Right atrium auricular region (tissue), 2 donors: ENCODE measurements around the gene LOXL4. TPM values are rescaled to one million over a fixed set of nuclear protein-coding genes. Genes with fewer than 3 reads are reported as not detected.

ENCODE experiments used
- DNase-seq: peaks from one replicate; pipeline ENCODE4 v3.0.0-alpha.2; 2019; ENCODE audit warnings: low spot score
- H3K27ac ChIP-seq, 2 donors: fragments of 200-600 bp; sonication (generic); 1 replicate in 1 of 2; 2 replicates in 1 of 2; pipeline ENCODE4 v1.5.1; 2016 to 2019
- H3K27me3 ChIP-seq, 2 donors: fragments of 200-600 bp; sonication (generic); one replicate each; pipeline versions ENCODE4 v1.5.1 to v1.6.0; 2017 to 2019
- H3K36me3 ChIP-seq: fragments of 200-600 bp; sonication (generic); one replicate; pipeline ENCODE4 v1.5.1; 2016
- H3K4me1 ChIP-seq, 2 donors: fragments of 200-600 bp; sonication (generic); one replicate each; pipeline versions ENCODE4 v1.5.1 to v1.6.0; 2017 to 2019
- H3K4me3 ChIP-seq, 2 donors: fragments of 200-600 bp; sonication (generic); 1 replicate in 1 of 2; 2 replicates in 1 of 2; pipeline ENCODE4 v1.5.1; 2017 to 2019; ENCODE audit warnings: mild to moderate bottlenecking in 1 of 2, moderate library complexity in 1 of 2
- H3K9me3 ChIP-seq, 2 donors: fragments of 200-600 bp; sonication (generic); one replicate each; pipeline ENCODE4 v1.5.1; 2019
- CTCF ChIP-seq, 2 donors: fragments of 200-600 bp; sonication (generic); IDR thresholded peaks; one replicate each; pipeline ENCODE4 v1.5.1; 2019; ENCODE audit warnings: antibody characterized with exemption in 2 of 2
- total RNA-seq, 2 donors: library from RNA; depleted of rRNA; stranded (reverse); fragments of >200 nt; gene quantifications; one replicate each; pipeline ENCODE4 v1.1.0, GENCODE V29; 2016

LOXL4 gene
- total RNA-seq, 2 donors from 2014 or later = 1.5 to 1.6 TPM

GRCh38 chr10:98312822-98313221 lies 44.8 kb upstream of the LOXL4 start:
- no peaks in the 10 kb centered on the region for H3K27me3 ChIP-seq
- no peak for TF ChIP-seq CTCF (IDR thresholded peaks at IDR 0.05)
- H3K9me3 ChIP-seq = no peaks in the 10 kb centered on the region
- H3K4me3 ChIP-seq = no peak overlapping the region
- no peak for DNase-seq
- H3K27ac ChIP-seq = no peak overlapping the region
- no peaks in the 10 kb centered on the region for H3K36me3 ChIP-seq
- peaks cover 0 to 33% of the 10 kb centered on the region in 2 donors for H3K4me1 ChIP-seq

GRCh38 chr10:98312349-98312748 lies 44.4 kb upstream of the LOXL4 start:
- H3K4me1 ChIP-seq = peaks cover 0 to 33% of the 10 kb centered on the region in 2 donors

GRCh38 chr10:98310701-98311100 lies 42.7 kb upstream of the LOXL4 start:
- Histone ChIP-seq H3K4me3 (no peak overlapping the region), H3K9me3 (no peaks in the 10 kb centered on the region), H3K36me3 (no peaks in the 10 kb centered on the region), H3K27ac (no peak overlapping the region), H3K4me1 (peaks cover 0 to 17% of the 10 kb centered on the region in 2 donors), H3K27me3 (no peaks in the 10 kb centered on the region)
- no peak for DNase-seq
- TF ChIP-seq CTCF (IDR thresholded peaks at IDR 0.05) = no peak

More at GRCh38 chr10:98312349-98312748, 44.4 kb upstream of the LOXL4 start:
- no peaks in the 10 kb centered on the region for H3K27me3 ChIP-seq
- no peak overlapping the region for H3K27ac ChIP-seq
- no peak for DNase-seq
- H3K9me3 ChIP-seq = no peaks in the 10 kb centered on the region
- no peaks in the 10 kb centered on the region for H3K36me3 ChIP-seq
- H3K4me3 ChIP-seq = no peak overlapping the region
- no peak for TF ChIP-seq CTCF (IDR thresholded peaks at IDR 0.05)

GRCh38 chr10:98309366-98310355 lies 41.7 kb upstream of the LOXL4 start:
- Histone ChIP-seq H3K27ac (no peak overlapping the region), H3K4me1 (peaks cover 0 to 17% of the 10 kb centered on the region in 2 donors), H3K36me3 (no peaks in the 10 kb centered on the region), H3K27me3 (no peaks in the 10 kb centered on the region), H3K4me3 (peak overlapping the region in 1 of 2 donors; percentile 7), H3K9me3 (no peaks in the 10 kb centered on the region)
- peak; percentile 74 for DNase-seq
- TF ChIP-seq CTCF (IDR thresholded peaks at IDR 0.05) = peak; percentile 81 to 91

- H3K36me3 ChIP-seq = no peaks in the 10 kb centered on the region
- H3K27me3 ChIP-seq = no peaks in the 10 kb centered on the region
- TF ChIP-seq CTCF (IDR thresholded peaks at IDR 0.05) = no peak
- no peaks in the 10 kb centered on the region for H3K9me3 ChIP-seq
- peak overlapping the region in 1 of 2 donors; percentile 7 for H3K4me3 ChIP-seq
- DNase-seq = no peak
- H3K4me1 ChIP-seq = peaks cover 0 to 17% of the 10 kb centered on the region in 2 donors
- H3K27ac ChIP-seq = no peak overlapping the region
These were observed 40.8 kb upstream of the LOXL4 start for GRCh38 chr10:98308669-98309365.
